GM19438 (cell line): ENCODE measurements around the gene COX8C.

Experiments
- ATAC-seq: cut with Tn5 transposase; IDR thresholded peaks from one replicate; pipeline ENCODE4 v1.9.1; 2021; ENCODE audit warnings: low read depth; ENCODE audit not compliant: unreplicated experiment

The COX8C gene

GRCh38 chr14:93346926-93347721, at the start of gene COX8C:
Gene COX8C, plus strand, starts transcription at chr14:93347182. Its CDS starts 87 bp downstream, at chr14:93347269.
- ATAC-seq = no peak

GRCh38 chr14:93299416-93299815, 47.6 kb upstream of the COX8C start:
- ATAC-seq = no peak

- ATAC-seq = no peak
Observed at GRCh38 chr14:93299866-93300265, 47.1 kb upstream of the COX8C start.

- ATAC-seq = no peak
Observed at GRCh38 chr14:93301821-93302447, 45.0 kb upstream of the COX8C start.

GRCh38 chr14:93302688-93303581, 44.0 kb upstream of the COX8C start:
- ATAC-seq = no peak

- no peak for ATAC-seq
Observed at GRCh38 chr14:93303659-93304058, 43.3 kb upstream of the COX8C start.

- no peak for ATAC-seq
Observed at GRCh38 chr14:93304771-93305170, 42.2 kb upstream of the COX8C start.

GRCh38 chr14:93305725-93306418, 41.1 kb upstream of the COX8C start:
- no peak for ATAC-seq

GRCh38 chr14:93306812-93307211, 40.2 kb upstream of the COX8C start:
- no peak for ATAC-seq

GRCh38 chr14:93308686-93309345, 38.2 kb upstream of the COX8C start:
- ATAC-seq = no peak

- ATAC-seq = no peak
Observed at GRCh38 chr14:93309427-93309966, 37.5 kb upstream of the COX8C start.

- ATAC-seq = no peak
Observed at GRCh38 chr14:93311082-93311481, 35.9 kb upstream of the COX8C start.

- no peak for ATAC-seq
Observed at GRCh38 chr14:93315575-93315974, 31.4 kb upstream of the COX8C start.

GRCh38 chr14:93316716-93317115, 30.3 kb upstream of the COX8C start:
- ATAC-seq = no peak

GRCh38 chr14:93317210-93317874, 29.6 kb upstream of the COX8C start:
- no peak for ATAC-seq

- ATAC-seq = no peak
Observed at GRCh38 chr14:93317875-93318807, 28.8 kb upstream of the COX8C start.

- ATAC-seq = no peak
Observed at GRCh38 chr14:93318927-93319326, 28.1 kb upstream of the COX8C start.

- no peak for ATAC-seq
Observed at GRCh38 chr14:93319494-93319893, 27.5 kb upstream of the COX8C start.
